ENCODE data around the gene SLC16A2.

- no peak for TF ChIP-seq CTCF (IDR thresholded peaks at IDR 0.05)
- no peak for TF ChIP-seq JUND (IDR thresholded peaks at IDR 0.05)
- no peak for TF ChIP-seq RAD21 (IDR thresholded peaks at IDR 0.05; ENCODE audit: low read length)
- TF ChIP-seq, protein P1, sequence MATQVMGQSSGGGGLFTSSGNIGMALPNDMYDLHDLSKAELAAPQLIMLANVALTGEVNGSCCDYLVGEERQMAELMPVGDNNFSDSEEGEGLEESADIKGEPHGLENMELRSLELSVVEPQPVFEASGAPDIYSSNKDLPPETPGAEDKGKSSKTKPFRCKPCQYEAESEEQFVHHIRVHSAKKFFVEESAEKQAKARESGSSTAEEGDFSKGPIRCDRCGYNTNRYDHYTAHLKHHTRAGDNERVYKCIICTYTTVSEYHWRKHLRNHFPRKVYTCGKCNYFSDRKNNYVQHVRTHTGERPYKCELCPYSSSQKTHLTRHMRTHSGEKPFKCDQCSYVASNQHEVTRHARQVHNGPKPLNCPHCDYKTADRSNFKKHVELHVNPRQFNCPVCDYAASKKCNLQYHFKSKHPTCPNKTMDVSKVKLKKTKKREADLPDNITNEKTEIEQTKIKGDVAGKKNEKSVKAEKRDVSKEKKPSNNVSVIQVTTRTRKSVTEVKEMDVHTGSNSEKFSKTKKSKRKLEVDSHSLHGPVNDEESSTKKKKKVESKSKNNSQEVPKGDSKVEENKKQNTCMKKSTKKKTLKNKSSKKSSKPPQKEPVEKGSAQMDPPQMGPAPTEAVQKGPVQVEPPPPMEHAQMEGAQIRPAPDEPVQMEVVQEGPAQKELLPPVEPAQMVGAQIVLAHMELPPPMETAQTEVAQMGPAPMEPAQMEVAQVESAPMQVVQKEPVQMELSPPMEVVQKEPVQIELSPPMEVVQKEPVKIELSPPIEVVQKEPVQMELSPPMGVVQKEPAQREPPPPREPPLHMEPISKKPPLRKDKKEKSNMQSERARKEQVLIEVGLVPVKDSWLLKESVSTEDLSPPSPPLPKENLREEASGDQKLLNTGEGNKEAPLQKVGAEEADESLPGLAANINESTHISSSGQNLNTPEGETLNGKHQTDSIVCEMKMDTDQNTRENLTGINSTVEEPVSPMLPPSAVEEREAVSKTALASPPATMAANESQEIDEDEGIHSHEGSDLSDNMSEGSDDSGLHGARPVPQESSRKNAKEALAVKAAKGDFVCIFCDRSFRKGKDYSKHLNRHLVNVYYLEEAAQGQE (IDR thresholded peaks at IDR 0.05; ENCODE audit: low read depth, low read length), result no peak
- no peak for TF ChIP-seq POLR2AphosphoS5 (IDR thresholded peaks at IDR 0.05; ENCODE audit: low read depth, low read length)
- TF ChIP-seq, protein P2, sequence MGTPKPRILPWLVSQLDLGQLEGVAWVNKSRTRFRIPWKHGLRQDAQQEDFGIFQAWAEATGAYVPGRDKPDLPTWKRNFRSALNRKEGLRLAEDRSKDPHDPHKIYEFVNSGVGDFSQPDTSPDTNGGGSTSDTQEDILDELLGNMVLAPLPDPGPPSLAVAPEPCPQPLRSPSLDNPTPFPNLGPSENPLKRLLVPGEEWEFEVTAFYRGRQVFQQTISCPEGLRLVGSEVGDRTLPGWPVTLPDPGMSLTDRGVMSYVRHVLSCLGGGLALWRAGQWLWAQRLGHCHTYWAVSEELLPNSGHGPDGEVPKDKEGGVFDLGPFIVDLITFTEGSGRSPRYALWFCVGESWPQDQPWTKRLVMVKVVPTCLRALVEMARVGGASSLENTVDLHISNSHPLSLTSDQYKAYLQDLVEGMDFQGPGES (IDR thresholded peaks at IDR 0.05; ENCODE audit: low read depth, low read length), result no peak
- TF ChIP-seq TEAD4 (IDR thresholded peaks at IDR 0.05; ENCODE audit: borderline replicate concordance, insufficient read depth), result no peak
- no peak for TF ChIP-seq USF2 (IDR thresholded peaks at IDR 0.05; ENCODE audit: borderline replicate concordance, low read depth, low read length)
- no peak for TF ChIP-seq MXI1 (IDR thresholded peaks at IDR 0.05; ENCODE audit: low read depth, low read length)
- no peak for TF ChIP-seq NFIC (IDR thresholded peaks at IDR 0.05; ENCODE audit: borderline replicate concordance)
- no peak for TF ChIP-seq SIN3A (IDR thresholded peaks at IDR 0.05; ENCODE audit: borderline replicate concordance, low read depth, low read length)
- no peak for TF ChIP-seq CHD2 (IDR thresholded peaks at IDR 0.05; ENCODE audit: low read length, partially characterized antibody)
- TF ChIP-seq GABPA (IDR thresholded peaks at IDR 0.05; ENCODE audit: low read depth), result no peak
Measured at GRCh38 chrX:74578137-74578536, 156.8 kb downstream of the SLC16A2 start.
